ENCODE measurements around the gene MSRB3. TPM values are rescaled to one million over a fixed set of nuclear protein-coding genes. Genes with fewer than 3 reads are reported as not detected.

MSRB3 gene
- total RNA-seq, 4 donors from 2014 or later, result 29.1 to 61.5 (median 50.4) TPM

DNA sequence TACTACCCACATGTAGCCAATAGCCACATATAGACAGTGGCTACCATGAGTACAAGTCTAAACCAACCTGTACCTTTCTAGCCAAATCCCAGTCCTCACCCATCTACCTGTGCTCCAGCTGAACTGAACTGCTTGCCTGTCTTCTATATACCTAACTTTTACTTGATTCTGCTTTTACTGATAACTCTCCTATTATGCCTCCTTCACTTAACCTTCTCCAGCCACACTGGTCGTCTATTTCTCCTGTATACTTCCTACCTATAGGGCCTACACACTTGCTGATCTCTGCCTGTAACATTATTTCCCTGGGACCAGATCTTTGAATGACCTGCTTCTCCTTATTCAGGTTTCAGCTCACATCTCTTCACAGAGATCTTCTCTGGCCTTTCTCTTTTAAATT is 26.0 kb upstream of the MSRB3 start:
- no peak for TF ChIP-seq CTCF (IDR thresholded peaks at IDR 0.05; ENCODE audit: low read depth)

GRCh38 chr12:65257986-65258385 is 20.5 kb upstream of the MSRB3 start:
- TF ChIP-seq CTCF (IDR thresholded peaks at IDR 0.05; ENCODE audit: low read depth), result no peak

DNA sequence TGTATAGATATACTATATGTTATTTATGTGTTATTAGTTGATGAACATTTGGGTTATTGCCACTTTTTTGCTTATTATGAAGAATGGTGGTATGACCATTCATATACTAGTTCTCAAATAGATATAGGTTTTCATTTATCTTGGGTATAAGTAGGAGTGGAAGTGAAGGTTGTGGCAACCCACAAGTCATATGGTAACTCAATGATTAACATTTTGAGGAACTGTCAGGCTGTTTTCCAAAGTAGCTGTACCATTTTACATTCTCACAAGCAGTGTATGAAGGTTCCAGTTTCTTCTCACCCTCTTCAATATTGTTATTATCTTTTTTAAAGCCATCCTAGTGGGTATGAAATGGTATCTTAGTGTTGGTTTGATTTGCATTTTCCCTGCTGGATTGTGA is 19.0 kb upstream of the MSRB3 start:
- no peak for TF ChIP-seq CTCF (IDR thresholded peaks at IDR 0.05; ENCODE audit: low read depth)

- TF ChIP-seq CTCF (IDR thresholded peaks at IDR 0.05; ENCODE audit: low read depth), result no peak
Observed at GRCh38 chr12:65263777-65264176, 14.7 kb upstream of the MSRB3 start.

DNA sequence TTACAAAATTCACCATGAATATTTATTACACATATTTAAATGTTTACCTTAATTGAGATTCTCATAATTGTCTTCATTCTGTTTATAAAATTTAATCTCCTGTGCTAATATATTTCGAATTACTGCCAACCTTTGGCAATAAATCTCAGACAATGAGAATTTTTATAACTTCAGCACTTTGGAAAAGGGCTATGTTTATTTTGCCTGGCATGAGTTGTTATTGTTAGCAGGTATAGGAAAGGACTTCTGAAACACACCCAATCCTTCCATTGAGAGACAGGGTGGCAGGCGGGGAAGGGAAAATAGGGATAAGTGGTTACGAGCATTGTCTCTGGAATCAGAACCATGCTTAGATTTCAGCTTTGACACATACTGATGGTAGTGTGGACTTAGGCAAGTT is 12.1 kb upstream of the MSRB3 start:
- no peak for TF ChIP-seq CTCF (IDR thresholded peaks at IDR 0.05; ENCODE audit: low read depth)

GRCh38 chr12:65269603-65270002 is 8.9 kb upstream of the MSRB3 start:
- TF ChIP-seq CTCF (IDR thresholded peaks at IDR 0.05; ENCODE audit: low read depth), result no peak

GRCh38 chr12:65274602-65275272 is 3.7 kb upstream of the MSRB3 start:
- TF ChIP-seq CTCF (IDR thresholded peaks at IDR 0.05; ENCODE audit: low read depth), result no peak
